GM19455 (cell line): ENCODE measurements around the gene STK10.
"Not testable (repeated sequence)": the region's sequence is repeated elsewhere in the genome, so short reads cannot be mapped to it uniquely, and the experiment has no call there.

Experiments used
- ATAC-seq: cut with Tn5 transposase; IDR thresholded peaks from one replicate; pipeline ENCODE4 v1.9.1; 2021; ENCODE audit not compliant: unreplicated experiment

Gene STK10

DNA sequence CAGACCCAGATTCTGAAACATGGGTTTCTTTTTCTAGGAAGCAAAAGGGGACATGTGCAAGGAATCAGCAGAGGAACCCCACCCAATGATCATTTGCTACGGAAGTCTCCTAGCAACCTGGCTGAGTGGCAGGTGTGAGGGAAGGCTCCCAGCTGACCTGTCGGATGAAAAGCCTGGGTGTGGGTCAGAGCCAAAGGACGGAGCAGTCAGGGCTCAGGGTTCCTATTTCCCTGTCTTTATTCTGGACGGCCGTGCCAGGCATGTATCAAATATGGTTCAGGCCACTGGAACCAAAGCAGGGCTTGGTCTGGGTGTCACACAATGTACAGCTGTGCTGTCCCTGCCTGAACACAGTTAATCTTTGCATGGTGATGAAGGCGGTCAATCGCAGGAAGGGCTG, 20.1 kb downstream of the STK10 start:
- no peak for ATAC-seq

DNA sequence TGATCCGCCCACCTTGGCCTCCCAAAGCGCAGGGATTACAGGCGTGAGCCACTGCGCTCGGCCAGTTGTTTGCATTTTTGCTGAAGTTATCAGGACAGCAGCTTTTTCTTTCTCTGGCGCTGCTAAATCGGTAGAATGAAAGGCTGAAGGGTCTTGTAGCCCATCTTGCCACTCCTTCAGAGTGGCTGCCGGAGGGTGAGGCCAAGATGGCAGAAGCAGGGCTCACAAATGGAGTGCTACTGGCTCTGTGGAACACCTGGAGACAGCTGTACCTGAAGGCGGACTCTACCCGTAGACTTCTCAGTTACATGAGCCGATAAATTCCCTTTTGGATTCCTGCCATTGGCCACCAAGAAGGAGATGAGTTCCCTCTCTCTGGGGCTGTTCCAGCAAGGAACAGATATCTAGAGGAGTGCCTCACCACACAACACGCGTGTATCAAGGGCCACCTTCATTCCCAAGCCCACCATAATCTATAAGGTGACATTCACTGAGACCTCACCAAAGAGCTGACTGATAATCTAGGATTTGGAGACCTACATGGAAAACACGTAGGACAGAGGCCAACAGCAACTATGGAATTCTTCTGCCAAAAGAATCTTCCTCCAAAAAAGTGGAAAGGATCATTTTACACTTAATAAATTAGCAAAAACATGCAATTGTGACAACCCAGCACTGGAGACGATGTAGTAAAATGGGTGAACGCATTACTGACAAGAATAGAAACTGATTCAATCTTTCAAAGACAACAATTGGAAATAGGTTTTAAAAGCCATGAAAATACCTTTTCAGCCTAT, 21.8 kb downstream of the STK10 start:
- no peak for ATAC-seq

DNA sequence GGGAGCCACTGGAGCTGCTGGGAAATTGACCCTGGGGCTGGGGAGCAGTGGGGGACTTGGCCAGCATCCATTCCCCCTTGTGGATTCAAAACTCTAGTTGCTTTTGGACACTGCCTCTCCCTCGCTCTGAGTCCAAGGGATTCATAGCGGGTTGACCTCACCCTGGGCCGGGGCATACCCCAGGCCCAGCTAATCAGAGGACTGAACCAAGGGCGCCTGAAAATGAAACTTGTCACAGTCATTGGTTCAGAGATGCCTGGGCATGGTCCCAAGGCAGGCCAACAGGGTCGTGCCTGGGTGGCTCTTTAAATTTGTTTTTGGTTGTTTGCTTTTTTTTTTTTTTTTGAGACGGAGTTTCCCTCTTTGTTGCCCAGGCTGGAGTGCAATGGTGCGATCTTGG, 22.6 kb downstream of the STK10 start:
- no peak for ATAC-seq

DNA sequence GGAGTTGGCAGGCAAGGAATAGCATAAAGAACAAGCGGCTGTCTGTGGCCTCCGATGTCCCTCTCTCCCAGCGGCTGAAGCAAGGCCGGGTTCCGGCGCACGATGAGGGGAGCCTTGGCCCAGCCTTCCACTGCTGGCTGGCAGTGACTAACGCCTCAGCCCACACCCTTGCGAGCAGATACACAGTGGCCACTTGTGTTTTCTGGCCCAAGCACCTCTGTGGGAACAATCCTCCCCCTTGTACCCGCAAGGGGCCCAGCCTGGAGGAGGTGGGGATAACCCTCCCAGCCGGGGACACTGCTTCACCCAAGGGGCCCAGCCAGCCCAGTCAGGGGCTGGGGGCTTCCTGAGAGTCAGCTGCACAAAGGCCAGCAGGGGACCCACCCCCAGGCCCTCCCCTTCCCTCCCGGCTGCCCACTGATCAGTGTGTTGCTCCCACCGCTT, 23.2 kb downstream of the STK10 start:
- ATAC-seq, result no peak

DNA sequence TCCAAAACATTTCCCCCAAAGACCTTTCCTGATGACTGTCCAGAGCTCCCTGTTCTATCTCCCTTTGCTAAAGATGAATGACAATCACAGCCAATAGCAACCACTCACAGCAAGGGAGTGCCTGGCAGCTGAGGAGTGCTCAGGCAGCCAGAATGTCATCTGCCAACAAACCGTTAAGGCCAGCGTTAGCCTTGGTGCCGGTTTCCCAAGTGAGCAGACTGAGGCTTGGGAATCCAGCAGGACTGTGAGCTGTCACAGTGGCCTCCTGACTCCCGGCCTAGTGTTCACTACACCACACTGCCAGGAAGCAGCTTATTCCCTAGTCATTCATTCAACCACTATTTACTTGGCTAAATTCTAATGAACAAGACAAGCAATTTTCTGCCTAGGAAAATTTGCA, 24.7 kb downstream of the STK10 start:
- no peak for ATAC-seq

DNA sequence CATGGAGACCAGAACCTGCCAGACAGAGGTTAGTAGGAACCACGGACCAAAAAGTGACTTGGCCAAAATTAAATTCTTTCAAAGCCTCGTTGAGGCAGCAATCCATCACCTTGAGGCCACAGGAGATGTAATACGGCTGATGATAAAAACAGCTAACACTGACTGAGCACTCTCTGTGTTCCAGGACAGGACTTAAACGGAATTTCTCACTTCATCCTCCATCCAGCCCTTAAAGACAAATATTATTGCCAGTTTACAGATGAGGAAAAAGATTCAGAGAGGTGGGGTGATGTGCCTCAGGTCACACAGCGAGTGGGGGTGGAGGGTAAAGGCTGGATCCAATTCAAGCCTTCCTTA, 25.1 kb downstream of the STK10 start:
- ATAC-seq, result no peak

DNA sequence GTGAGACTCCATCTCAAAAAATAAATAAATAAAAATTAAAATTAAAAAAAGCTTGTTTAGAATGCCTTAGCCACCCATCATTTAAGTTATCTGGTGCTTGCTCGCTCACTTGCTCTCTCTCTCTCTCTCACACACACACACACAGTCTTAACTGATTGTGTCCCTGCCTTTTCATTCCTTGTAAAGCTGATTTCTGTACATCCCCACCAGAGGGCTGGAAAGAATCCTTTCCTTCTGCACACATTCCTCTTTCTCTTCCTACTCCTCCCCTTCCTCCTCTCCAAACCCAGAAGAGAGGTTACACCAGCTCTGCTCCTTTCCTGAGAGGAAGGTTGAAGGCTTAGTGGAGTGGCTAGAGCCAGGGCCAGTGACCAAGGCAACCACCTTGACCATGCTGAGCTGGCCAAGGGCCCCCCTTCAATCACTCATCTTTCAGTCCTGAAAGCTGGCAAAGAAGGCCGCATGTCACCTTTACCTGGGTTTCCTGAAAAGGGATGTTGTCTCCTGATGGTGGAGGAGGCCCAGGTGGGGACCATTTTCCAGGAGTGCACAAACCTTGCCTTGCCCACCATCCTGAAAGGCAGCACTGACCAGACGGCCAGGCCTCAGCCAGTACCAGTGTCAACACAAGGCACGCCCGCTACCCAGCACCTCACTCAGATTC, 25.6 kb downstream of the STK10 start:
- ATAC-seq, result no peak

DNA sequence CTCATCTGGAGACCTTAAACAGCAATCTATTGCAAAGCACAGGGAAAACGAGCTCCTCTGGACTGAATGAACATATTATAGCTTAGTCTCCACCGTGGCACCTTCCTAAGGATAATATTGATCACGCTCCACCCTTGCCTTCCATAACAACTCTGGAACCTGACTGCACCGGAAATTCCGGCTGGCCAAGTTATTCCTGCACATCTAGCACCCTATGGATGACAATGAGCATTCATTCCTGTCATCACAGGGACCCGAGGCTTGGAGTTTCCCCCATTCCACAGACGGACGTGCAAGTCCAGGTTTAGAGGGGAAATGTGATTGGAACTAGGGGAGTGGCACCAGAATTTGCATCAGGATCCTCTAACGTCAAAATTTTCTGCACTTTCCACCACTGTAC, 27.5 kb downstream of the STK10 start:
- no peak for ATAC-seq

DNA sequence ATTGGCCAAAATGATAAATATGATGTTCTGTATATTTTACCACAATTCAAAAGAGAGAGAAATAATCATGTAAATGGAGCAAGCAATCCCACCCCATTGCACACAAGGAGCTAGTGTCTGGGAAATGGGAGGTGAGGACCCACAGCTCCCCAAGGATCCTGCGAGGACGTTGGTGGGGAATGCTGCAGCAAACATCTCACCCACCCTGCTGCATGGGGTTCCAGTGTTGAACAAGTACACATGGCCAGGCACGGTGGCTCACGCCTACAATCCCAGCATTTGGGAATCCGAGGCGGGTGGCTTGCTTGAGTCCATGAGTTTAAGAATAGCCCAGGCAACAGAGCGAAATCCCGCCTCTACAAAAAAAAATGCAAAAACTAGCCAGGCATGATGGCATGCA, 29.0 kb downstream of the STK10 start:
- ATAC-seq, result no peak

DNA sequence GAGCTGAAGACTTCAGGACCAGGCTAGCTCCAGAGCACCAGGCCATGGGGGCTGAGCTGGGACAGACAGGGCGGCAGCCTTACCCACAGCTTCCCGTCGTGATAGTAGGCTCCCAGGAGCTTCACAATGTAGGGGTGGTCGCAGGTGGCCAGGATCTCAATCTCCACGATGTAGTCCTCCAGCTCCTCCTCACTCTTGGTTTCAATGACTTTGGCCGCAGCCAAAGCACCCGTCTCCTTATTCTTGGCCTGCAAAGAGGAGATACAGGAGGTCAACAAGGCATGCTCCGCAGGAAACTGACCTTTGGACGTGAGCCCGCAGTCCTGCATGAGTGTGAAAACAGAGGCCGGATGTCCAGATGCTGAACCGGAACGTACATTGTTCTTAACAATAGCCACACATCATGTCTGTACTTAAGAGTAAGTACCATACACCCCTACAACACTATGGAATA, 31.5 kb downstream of the STK10 start:
- ATAC-seq, result no peak

DNA sequence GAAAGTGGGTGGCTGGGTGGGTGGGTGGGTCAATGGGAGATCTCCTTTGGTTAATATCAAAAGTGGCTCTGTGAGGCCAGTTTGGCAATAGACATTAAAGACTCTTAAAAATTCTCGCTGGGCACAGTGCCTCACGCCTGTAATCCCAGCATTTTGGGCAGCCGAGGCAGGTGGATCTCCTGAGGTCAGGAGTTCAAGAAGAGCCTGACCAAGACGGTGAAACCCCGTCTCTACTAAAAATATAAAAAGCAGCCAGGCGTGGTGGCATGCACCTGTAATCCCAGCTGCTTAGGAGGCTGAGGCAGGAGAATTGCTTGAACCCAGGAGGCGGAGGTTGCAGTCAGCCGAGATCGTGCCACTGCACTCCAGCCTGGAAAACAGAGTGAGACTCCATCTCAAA, 32.9 kb downstream of the STK10 start:
- not testable (repeated sequence) for ATAC-seq

DNA sequence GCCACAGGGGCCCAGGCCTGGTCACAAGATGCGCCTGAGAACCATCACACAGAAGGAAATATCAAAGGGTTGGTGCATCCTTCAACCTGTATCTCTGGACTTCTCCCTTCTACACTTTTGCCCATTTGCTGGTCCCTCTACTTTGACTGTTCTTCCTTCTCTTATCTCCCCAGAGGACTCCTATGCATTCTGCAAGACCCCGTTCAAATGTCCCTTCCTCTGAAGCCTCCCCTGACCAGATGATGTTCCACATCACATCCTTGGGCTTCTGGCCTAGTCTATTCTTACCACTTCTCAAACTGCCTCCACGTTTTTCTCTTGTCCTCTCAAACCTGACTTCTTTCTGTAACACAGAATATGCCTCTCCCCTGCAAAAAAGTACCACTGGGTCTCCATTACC, 34.3 kb downstream of the STK10 start:
- ATAC-seq, result no peak

DNA sequence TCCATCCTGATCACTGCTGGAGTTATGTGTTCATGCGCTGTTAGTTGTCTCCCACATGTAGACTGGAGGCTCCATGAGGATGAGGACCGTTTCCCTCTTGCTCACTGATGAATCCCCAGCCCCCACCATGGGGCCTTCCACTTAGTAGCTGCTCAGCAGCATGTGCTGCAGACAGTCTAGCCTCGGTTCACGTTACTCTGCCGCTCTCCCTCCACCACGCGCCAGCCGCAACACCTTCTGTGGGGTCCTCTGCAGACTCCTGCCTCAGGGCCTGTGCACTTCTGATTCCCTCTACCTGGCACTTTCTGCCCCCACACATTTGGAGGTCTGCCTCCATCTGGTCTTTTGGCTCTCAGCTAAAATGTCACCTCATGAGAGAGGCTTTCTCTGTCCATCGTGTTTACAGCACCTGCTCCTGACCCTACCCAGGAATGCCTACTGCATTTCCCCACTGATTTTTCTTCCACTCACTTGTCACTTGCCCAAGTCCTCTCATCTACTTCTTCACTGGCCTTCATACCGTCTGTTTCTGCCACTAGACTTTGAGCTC, 36.3 kb downstream of the STK10 start:
- ATAC-seq, result no peak

DNA sequence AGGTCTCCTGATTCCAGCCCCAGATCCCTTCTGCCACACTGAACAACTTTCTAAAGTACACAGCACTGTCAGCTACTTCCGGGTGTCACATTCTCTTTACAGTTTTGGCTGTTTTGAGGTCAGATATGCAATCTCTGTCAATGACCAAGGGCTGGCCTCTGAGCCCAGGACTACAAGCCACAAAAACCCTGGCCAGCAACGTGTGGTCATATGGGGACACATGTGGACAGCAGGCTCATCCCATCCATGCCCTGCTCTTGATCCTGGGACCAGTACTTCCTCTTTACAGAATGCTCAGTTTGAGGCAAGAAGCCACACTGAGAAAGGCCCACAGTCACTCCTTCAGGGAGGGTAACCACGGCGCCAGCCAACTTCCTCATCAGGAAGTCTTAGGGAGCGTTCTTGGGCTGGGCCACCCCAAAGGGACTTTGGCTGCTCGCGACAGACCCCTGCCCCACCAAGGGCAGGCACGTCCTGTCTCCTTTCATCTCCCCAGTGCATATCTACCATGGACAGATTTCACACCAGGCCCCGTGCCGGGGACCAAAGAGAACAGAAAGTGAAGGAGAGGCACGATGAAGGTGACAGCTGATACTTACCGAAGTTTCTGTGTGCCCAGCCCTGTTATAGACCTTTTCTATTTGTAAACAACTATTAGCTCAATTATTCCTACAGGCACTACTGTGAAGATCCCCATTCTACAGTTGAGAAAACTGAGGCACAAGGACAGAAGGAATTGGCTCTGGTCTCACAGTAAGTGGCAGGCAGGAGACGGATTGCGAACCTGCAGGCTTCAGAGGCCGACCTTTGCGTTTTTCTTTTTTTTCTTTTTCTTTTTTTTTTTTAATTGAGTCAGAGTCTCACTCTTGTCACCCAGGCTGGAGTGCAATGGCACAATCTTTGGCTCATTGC, 37.3 kb downstream of the STK10 start:
- peak; percentile 67 for ATAC-seq

DNA sequence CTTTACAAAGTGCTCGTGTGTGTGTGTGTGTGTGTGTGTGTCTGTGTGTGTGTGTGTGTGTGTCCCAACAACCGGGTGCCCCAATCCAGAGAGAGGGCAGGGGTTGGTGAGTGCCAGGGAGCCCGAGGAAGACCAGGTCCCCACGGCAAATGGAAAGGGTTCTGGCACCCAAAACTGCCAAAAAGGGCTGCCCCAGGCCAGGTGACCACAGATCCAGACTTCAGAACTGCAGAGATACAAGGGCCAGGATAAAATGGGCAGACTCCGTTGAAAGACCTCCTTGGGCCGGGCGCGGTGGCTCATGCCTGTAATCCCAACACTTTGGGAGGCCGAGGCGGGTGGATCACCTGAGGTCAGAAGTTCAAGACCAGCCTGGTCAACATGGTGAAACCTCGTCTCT, 38.5 kb downstream of the STK10 start:
- not testable (repeated sequence) for ATAC-seq

DNA sequence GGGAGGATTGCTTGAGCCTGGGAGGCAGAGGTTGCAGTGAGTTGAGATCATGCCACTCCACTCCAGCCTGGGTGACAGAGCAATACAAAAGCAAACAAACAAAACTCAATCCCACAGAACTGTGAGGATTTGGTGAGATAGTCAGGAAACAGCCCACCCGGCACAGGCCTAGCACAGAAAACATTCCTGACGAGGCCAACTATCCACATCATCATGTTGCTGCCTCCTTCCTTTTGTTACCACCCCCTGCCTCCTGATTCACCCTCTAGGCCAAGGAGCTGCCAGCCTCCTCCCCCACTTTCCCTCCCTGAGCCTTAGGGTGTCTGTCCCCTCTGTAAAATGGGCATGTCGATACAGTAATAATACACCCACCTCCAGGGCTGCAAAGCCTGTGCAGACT, 39.0 kb downstream of the STK10 start:
- no peak for ATAC-seq

DNA sequence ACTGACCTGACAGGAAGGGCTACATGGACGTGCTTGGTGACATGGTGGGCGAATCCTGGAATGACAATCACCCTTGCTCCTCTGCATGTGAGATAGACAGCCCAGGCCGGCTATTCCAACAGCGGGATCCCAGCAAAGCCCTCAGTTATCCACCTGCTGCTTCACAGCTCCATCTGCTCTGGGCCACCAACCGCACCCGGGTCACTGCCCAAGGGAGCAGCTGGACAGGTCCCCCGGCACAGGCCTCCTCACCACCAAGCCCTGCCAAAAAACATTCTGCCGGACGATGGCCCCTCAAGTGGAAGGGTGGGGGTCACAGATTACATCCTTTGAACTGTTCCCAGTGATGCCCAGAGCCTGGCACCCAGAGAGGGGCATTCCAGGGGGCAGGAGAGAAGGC, 39.6 kb downstream of the STK10 start:
- no peak for ATAC-seq

DNA sequence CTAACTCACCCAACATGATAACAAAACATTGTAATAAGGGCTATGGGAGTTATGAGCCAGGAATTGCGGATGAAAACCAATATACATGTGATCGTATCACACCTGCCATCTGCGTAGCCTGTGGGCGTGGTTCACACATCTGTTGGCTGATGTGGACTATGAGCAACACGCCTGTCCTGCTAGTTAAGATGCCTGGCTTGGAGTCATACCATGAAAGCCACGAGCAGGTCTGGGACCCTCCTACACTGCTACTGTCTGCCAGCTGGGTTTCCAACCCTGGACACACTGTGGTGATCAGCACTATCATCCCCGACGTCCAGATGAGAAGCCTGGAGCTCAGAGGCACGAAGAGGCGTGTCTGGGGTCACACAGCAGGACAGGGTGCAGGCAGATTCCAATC, 40.2 kb downstream of the STK10 start:
- no peak for ATAC-seq

DNA sequence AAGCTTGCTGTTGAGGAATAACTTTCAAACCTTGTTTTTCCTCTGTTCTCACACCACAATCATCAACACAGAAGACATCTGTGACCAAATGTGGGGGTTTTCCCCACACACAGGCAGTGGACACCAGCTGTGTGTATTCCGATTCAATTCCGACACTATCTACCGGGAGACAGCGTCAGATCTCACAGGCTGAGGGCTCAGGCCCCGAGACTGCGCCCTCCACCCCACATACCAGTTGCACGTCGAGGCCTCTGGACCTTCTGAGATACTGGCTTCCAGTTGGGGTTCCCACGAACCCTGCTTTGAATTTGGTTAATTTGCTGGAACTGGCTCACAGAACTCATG, 41.3 kb downstream of the STK10 start:
- ATAC-seq, result no peak

DNA sequence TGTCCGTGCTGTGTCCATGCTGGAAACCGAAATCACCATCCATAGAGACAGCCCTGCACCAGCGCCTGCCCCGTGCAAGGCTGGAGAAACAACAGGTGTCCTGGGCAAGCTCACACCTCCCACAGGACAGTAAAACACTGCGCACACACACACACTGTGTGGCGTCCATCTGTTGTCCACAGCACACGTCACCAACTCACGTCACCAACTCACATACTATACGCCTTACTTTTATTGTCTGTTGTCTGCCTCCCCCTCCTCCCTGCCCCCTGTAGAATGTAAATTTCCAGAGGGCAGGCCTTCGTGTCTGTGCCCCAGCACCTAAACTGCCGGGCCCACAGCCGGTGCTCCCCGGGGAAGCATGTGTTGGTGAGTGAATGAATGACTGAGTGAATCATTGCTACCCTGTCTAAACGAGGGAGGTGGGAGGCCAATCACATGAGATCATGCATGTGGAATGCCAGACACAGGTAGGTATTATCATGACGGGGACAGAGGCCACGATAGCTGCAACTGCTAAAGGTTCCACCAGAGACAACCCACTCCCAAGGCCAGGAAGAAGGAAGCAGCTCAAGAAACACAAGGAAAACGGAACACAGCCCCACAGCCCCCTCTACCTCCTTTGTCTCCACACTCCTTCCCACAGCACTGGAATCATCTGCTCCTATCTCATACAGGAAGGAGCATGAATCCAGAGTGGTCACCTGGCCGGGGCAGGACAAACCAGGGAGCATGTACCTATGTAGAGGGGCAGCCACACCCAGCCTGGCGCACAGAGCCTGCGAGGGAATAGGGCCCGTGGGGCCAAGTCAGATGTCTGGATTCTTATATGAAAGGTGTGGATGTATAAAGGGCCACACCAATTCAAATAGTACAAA, 41.9 kb downstream of the STK10 start:
- no peak for ATAC-seq
